ENCODE measurements around the gene WRAP53.
"Not testable (repeated sequence)": the region's sequence is repeated elsewhere in the genome, so short reads cannot be mapped to it uniquely, and the experiment has no call there.

Gene WRAP53

GRCh38 chr17:7687908-7688807, at the start of gene WRAP53:
Gene WRAP53 (plus strand): TSS chr17:7688477. CDS start chr17:7688649, 172 bp downstream.
- peak; percentile 97 for DNase-seq

GRCh38 chr17:7640783-7641182, 47.5 kb upstream of the WRAP53 start:
- DNase-seq: no peak

- DNase-seq: not testable (repeated sequence)
Observed at GRCh38 chr17:7641635-7642034, 46.6 kb upstream of the WRAP53 start.

- no peak for DNase-seq
Observed at GRCh38 chr17:7644775-7645174, 43.5 kb upstream of the WRAP53 start.

- DNase-seq: no peak
Observed at GRCh38 chr17:7646457-7646856, 41.8 kb upstream of the WRAP53 start.

- no peak for DNase-seq
Observed at GRCh38 chr17:7647018-7647417, 41.3 kb upstream of the WRAP53 start.

- DNase-seq: peak; percentile 49 to 53
Observed at GRCh38 chr17:7650509-7651096, 37.7 kb upstream of the WRAP53 start, which contains the start of gene ATP1B2. Gene ATP1B2 (plus strand): TSS chr17:7650926. CDS start chr17:7651519, 593 bp downstream.

GRCh38 chr17:7651097-7651664, 37.1 kb upstream of the WRAP53 start:
- DNase-seq: no peak

- no peak for DNase-seq
Observed at GRCh38 chr17:7651665-7652387, 36.5 kb upstream of the WRAP53 start.

- no peak for DNase-seq
Observed at GRCh38 chr17:7652388-7653356, 35.6 kb upstream of the WRAP53 start.

- no peak for DNase-seq
Observed at GRCh38 chr17:7654832-7655540, 33.3 kb upstream of the WRAP53 start.

GRCh38 chr17:7655541-7655840, 32.8 kb upstream of the WRAP53 start:
- DNase-seq: no peak

GRCh38 chr17:7656958-7657609, 31.2 kb upstream of the WRAP53 start:
- DNase-seq: no peak

- DNase-seq: no peak
Observed at GRCh38 chr17:7667656-7668406, 20.4 kb upstream of the WRAP53 start.

- DNase-seq: no peak
Observed at GRCh38 chr17:7668482-7668881, 19.8 kb upstream of the WRAP53 start.

GRCh38 chr17:7673239-7673638, 15.0 kb upstream of the WRAP53 start:
- peak; percentile 50 to 63 for DNase-seq

- no peak for DNase-seq
Observed at GRCh38 chr17:7674934-7675333, 13.3 kb upstream of the WRAP53 start.

GRCh38 chr17:7676533-7676932, 11.7 kb upstream of the WRAP53 start:
- DNase-seq: no peak

GRCh38 chr17:7677388-7678067, 10.7 kb upstream of the WRAP53 start:
- DNase-seq: no peak

All from stimulated activated CD4-positive, alpha-beta T cell treated with anti-CD3 and anti-CD28 coated beads, Interleukin-2, amount 100 ng/mL, for 48 hours (primary cell).